Trophoblast cell (in vitro differentiated cells and primary cell): Measurements from ENCODE around the gene PIK3CB.
"Not testable (repeated sequence)": the region's sequence is repeated elsewhere in the genome, so short reads cannot be mapped to it uniquely, and the experiment has no call there.

ENCODE experiments used
- DNase-seq, 2 donors: peaks; one replicate each; pipeline ENCODE4 v3.0.0-alpha.2; 2016
- H2AFZ ChIP-seq: 2 replicates; pipeline ENCODE4 v1.6.1; 2013; ENCODE audit warnings: low read length, moderate library complexity, mild to moderate bottlenecking; ENCODE audit not compliant: insufficient read depth, poor library complexity
- H2AK5ac ChIP-seq: 2 replicates; pipeline ENCODE4 v1.6.1; 2013; ENCODE audit warnings: mild to moderate bottlenecking, low read length
- H2BK120ac ChIP-seq: 2 replicates; pipeline ENCODE4 v1.6.1; 2013; ENCODE audit warnings: low read length, mild to moderate bottlenecking, moderate library complexity; ENCODE audit not compliant: insufficient read depth, poor library complexity
- H2BK12ac ChIP-seq: 2 replicates; pipeline ENCODE4 v1.6.1; 2013; ENCODE audit warnings: mild to moderate bottlenecking, low read length, moderate library complexity
- H2BK5ac ChIP-seq: 2 replicates; pipeline ENCODE4 v1.6.1; 2013; ENCODE audit warnings: low read length, low read depth, moderate library complexity, mild to moderate bottlenecking; ENCODE audit not compliant: poor library complexity
- H3K14ac ChIP-seq: 2 replicates; pipeline ENCODE4 v1.6.1; 2013; ENCODE audit warnings: mild to moderate bottlenecking, low read length
- H3K18ac ChIP-seq: 2 replicates; pipeline ENCODE4 v1.6.1; 2013; ENCODE audit warnings: mild to moderate bottlenecking, low read length
- H3K23ac ChIP-seq: 2 replicates; pipeline ENCODE4 v1.6.1; 2013; ENCODE audit warnings: low read length
- H3K27ac ChIP-seq: 2 replicates; pipeline ENCODE4 v1.5.1; 2013; ENCODE audit warnings: low read depth, mild to moderate bottlenecking, inconsistent platforms, low read length, moderate library complexity
- H3K27me3 ChIP-seq: 2 replicates; pipeline ENCODE4 v1.6.1; 2013; ENCODE audit warnings: inconsistent platforms, mild to moderate bottlenecking, low read length, moderate library complexity; ENCODE audit not compliant: insufficient read depth
- H3K36me3 ChIP-seq, 2 experiments: 1 replicate in 1 of 2; 2 replicates in 1 of 2; pipeline ENCODE4 v1.6.1; 2013; ENCODE audit warnings: low read length in 2 of 2, mild to moderate bottlenecking in 2 of 2, moderate library complexity in 1 of 2; ENCODE audit not compliant: insufficient read depth in 2 of 2, control insufficient read depth in 1 of 2
- H3K4ac ChIP-seq: 2 replicates; pipeline ENCODE4 v1.6.1; 2013; ENCODE audit warnings: low read depth, mild to moderate bottlenecking, low read length, moderate library complexity
- H3K4me1 ChIP-seq, 2 experiments: 1 replicate in 1 of 2; 2 replicates in 1 of 2; pipeline ENCODE4 v1.6.1; 2013; ENCODE audit warnings: low read length in 2 of 2, mild to moderate bottlenecking in 2 of 2, moderate library complexity in 1 of 2; ENCODE audit not compliant: insufficient read depth in 2 of 2, control insufficient read depth in 1 of 2
- H3K4me2 ChIP-seq: 2 replicates; pipeline ENCODE4 v1.6.1; 2013; ENCODE audit warnings: inconsistent platforms, mild to moderate bottlenecking, low read length, moderate library complexity
- H3K4me3 ChIP-seq: 2 replicates; pipeline ENCODE4 v1.5.1; 2013; ENCODE audit warnings: mild to moderate bottlenecking, low read depth, low read length, inconsistent platforms
- H3K79me1 ChIP-seq: one replicate; pipeline ENCODE4 v1.6.1; 2013; ENCODE audit warnings: low read length
- H3K79me2 ChIP-seq: 2 replicates; pipeline ENCODE4 v1.6.1; 2013; ENCODE audit warnings: low read length, mild to moderate bottlenecking; ENCODE audit not compliant: control insufficient read depth, insufficient read depth, poor library complexity
- H3K9ac ChIP-seq: 2 replicates; pipeline ENCODE4 v1.6.1; 2013; ENCODE audit warnings: mild to moderate bottlenecking, low read length
- H3K9me3 ChIP-seq: 2 replicates; pipeline ENCODE4 v1.6.1; 2013; ENCODE audit warnings: low read depth, mild to moderate bottlenecking, control low read depth, inconsistent platforms, low read length; ENCODE audit not compliant: insufficient read depth
- H4K12ac ChIP-seq: 2 replicates; pipeline ENCODE4 v1.6.1; 2013; ENCODE audit warnings: low read depth, mild to moderate bottlenecking, low read length, moderate library complexity
- H4K8ac ChIP-seq: 2 replicates; pipeline ENCODE4 v1.6.1; 2013; ENCODE audit warnings: low read depth, mild to moderate bottlenecking, low read length, moderate library complexity
- H4K91ac ChIP-seq: one replicate; pipeline ENCODE4 v1.6.1; 2013; ENCODE audit warnings: low read depth, mild to moderate bottlenecking, low read length, moderate library complexity
- WGBS: extraction: QIAGEN DNeasy Blood & Tissue Kit; methylation state at CpG from one replicate; pipeline ENCODE4 v1.1.7; 2013; ENCODE audit warnings: missing lambda C conversion rate; ENCODE audit not compliant: insufficient read length, insufficient coverage; ENCODE audit errors: extremely low coverage; 5-methylcytosine and 5-hydroxymethylcytosine counted together

PIK3CB gene

GRCh38 chr3:138615462-138615861 lies 219.3 kb downstream of the PIK3CB start:
- Histone ChIP-seq H3K4me2 (no peak overlapping the region), H2AK5ac (no peak overlapping the region), H2BK5ac (no peak overlapping the region), H3K27me3 (no peaks in the 10 kb centered on the region), H3K9ac (no peak overlapping the region), H3K79me2 (no peaks in the 10 kb centered on the region), H4K8ac (no peak overlapping the region), H3K4me3 (no peak overlapping the region), H2BK12ac (no peak overlapping the region), H3K36me3 (no peaks in the 10 kb centered on the region), H3K27ac (no peak overlapping the region), H3K9me3 (no peaks in the 10 kb centered on the region), H2AFZ (no peak overlapping the region), H4K91ac (no peak overlapping the region), H3K79me1 (no peaks in the 10 kb centered on the region), H3K4ac (no peak overlapping the region), H4K12ac (no peak overlapping the region), H3K23ac (no peak overlapping the region), H3K4me1 (no peaks in the 10 kb centered on the region), H3K18ac (no peak overlapping the region), H2BK120ac (no peak overlapping the region), H3K14ac (no peak overlapping the region)
- DNase-seq = no peak
- WGBS = no CpG with 5 or more reads among the region's 1 CpG

GRCh38 chr3:138609898-138610266 lies 224.8 kb downstream of the PIK3CB start:
- H4K8ac ChIP-seq = no peak overlapping the region
- no peaks in the 10 kb centered on the region for H3K9me3 ChIP-seq
- no peak overlapping the region for H2BK12ac ChIP-seq
- H2AFZ ChIP-seq = no peak overlapping the region
- no peak overlapping the region for H2AK5ac ChIP-seq
- H3K14ac ChIP-seq = no peak overlapping the region
- no peak overlapping the region for H3K4me2 ChIP-seq
- H3K9ac ChIP-seq = no peak overlapping the region
- H3K18ac ChIP-seq = no peak overlapping the region
- no peak overlapping the region for H3K23ac ChIP-seq
- H3K27ac ChIP-seq = no peak overlapping the region
- H3K4me3 ChIP-seq = no peak overlapping the region
- no CpG with 5 or more reads among the region's 6 CpGs for WGBS
- no peak overlapping the region for H4K91ac ChIP-seq
- no peak overlapping the region for H4K12ac ChIP-seq
- peaks cover 0 to 2% of the 10 kb centered on the region in 2 experiments for H3K4me1 ChIP-seq
- no peak for DNase-seq
- no peak overlapping the region for H3K4ac ChIP-seq
- H3K36me3 ChIP-seq = no peaks in the 10 kb centered on the region
- no peaks in the 10 kb centered on the region for H3K27me3 ChIP-seq
- H3K79me1 ChIP-seq = peaks cover 8% of the 10 kb centered on the region
- no peak overlapping the region for H2BK5ac ChIP-seq
- H3K79me2 ChIP-seq = peaks cover 4% of the 10 kb centered on the region
- no peak overlapping the region for H2BK120ac ChIP-seq

GRCh38 chr3:138608322-138609135 lies 226.2 kb downstream of the PIK3CB start, which contains the start of gene FAIM:
Gene FAIM, plus strand, starts transcription at chr3:138608771. Its CDS starts 10,956 bp downstream, at chr3:138619727.
- WGBS = no CpG with 5 or more reads among the region's 68 CpGs
- H3K4ac ChIP-seq = no peak within 1 kb of the TSS

GRCh38 chr3:138604106-138604595 lies 230.6 kb downstream of the PIK3CB start:
- not testable (repeated sequence) for H3K9me3 ChIP-seq, H3K4me2 ChIP-seq, H3K18ac ChIP-seq, H2BK120ac ChIP-seq, H2BK5ac ChIP-seq, H3K79me2 ChIP-seq, H4K8ac ChIP-seq, H4K91ac ChIP-seq, H3K27ac ChIP-seq, H2BK12ac ChIP-seq, H3K27me3 ChIP-seq, DNase-seq, H3K14ac ChIP-seq, H3K36me3 ChIP-seq, H4K12ac ChIP-seq, H3K4ac ChIP-seq, H2AFZ ChIP-seq, H3K79me1 ChIP-seq, H3K4me3 ChIP-seq, H2AK5ac ChIP-seq, H3K9ac ChIP-seq, H3K4me1 ChIP-seq
- peak overlapping the region; percentile 92 for H3K23ac ChIP-seq
- WGBS = no CpG with 5 or more reads among the region's 5 CpGs

More at GRCh38 chr3:138608322-138609135, 226.2 kb downstream of the PIK3CB start, which contains the start of gene FAIM:
- Histone ChIP-seq H3K79me1 (peaks cover 8% of the 10 kb centered on the region), H4K12ac (peak within 1 kb of the TSS; percentile 89), H3K79me2 (peaks cover 4% of the 10 kb centered on the region), H3K4me3 (peak within 1 kb of the TSS; percentile 73), H3K27me3 (no peaks in the 10 kb centered on the region), H2AFZ (peak within 1 kb of the TSS; percentile 88), H3K9ac (peak within 1 kb of the TSS; percentile 36), H3K4me1 (peaks cover 0 to 2% of the 10 kb centered on the region in 2 experiments), H4K91ac (peak within 1 kb of the TSS; percentile 84), H4K8ac (peak within 1 kb of the TSS; percentile 91), H3K4me2 (peak within 1 kb of the TSS; percentile 63), H2BK5ac (peak within 1 kb of the TSS; percentile 65), H3K9me3 (no peaks in the 10 kb centered on the region), H3K14ac (peak within 1 kb of the TSS; percentile 81), H3K27ac (peak within 1 kb of the TSS; percentile 19), H2BK12ac (no peak within 1 kb of the TSS), H2BK120ac (peak within 1 kb of the TSS; percentile 74), H3K18ac (peak within 1 kb of the TSS; percentile 72), H3K36me3 (no peaks in the 10 kb centered on the region), H3K23ac (no peak within 1 kb of the TSS), H2AK5ac (no peak within 1 kb of the TSS)
- peak; percentile 52 to 71 for DNase-seq
